ENCODE measurements around the gene CPNE4.

The CPNE4 gene

DNA sequence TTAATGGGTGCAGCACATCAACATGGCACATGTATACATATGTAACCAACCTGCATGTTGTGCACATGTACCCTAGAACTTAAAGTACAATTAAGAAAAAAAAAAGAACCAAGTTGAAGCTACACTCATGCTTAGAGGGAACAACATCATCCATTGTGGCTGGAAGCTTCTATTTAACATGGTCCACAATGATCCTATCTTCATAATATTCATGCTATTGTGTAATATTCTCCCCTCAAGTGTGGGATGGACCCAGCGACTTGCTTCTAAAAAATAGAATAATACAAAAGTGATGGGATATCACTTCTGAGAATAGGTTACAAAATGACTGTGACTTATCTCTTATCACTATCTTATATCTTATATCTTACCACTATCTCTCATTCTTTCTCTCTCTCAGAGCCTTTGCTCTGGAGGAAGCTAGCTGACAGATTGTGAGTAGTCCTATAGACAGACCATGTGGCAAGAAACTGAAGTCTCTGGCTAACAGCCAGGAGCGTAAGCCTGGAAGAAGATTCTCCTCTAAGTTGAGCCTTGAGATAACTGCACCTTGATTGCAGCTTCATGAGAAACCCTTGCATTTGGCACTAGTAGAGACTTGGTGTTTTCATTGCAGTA is 333.6 kb downstream of the CPNE4 start:
- DNase-seq (ENCODE audit: low read depth in 2 of 2), result no peak

GRCh38 chr3:131699001-131699400 is 335.8 kb downstream of the CPNE4 start:
- DNase-seq (ENCODE audit: low read depth in 2 of 2), result no peak

DNA sequence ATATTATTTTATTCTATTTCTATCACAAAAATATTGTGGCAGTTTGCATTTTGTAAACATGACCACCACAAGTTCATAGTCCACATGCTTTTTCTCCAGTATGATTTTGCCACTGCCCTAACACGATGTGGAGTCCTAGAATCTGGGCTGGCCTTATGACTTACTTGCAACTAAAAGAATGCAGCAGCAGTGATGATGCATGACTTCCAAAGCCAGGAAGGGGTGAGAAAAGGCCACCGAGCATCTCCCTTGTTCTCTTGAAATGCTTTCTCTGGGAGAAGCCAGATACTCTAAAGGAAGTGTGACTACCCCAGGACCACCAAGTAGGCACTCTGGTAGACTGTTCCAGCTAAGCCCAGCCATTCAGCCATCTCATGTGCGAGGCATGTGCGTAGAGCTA is 340.4 kb downstream of the CPNE4 start:
- no peak for DNase-seq (ENCODE audit: low read depth in 2 of 2)

- no peak for DNase-seq (ENCODE audit: low read depth in 2 of 2)
These were observed 342.5 kb downstream of the CPNE4 start for GRCh38 chr3:131692356-131692755.

DNA sequence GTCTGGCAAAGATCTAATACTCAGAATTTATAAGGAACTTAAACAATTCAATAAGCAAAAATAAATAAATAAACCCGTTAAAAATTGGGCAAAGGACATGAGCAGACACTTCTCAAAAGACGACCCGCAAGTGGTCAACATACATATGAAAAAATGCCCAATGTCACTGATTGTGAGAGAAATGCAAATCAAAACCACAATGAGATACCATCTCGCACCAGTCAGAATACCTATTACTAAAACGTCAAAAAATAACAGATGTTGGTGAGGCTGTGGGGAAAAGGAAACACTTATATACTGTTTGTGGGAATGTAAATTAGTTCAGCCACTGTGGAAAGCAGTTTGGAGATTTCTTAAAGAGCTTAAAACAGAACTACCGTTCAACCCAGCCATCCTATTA is 344.0 kb downstream of the CPNE4 start:
- DNase-seq (ENCODE audit: low read depth in 2 of 2), result no peak

- no peak for DNase-seq (ENCODE audit: low read depth in 2 of 2)
These were observed 346.4 kb downstream of the CPNE4 start for GRCh38 chr3:131688370-131688769.

DNA sequence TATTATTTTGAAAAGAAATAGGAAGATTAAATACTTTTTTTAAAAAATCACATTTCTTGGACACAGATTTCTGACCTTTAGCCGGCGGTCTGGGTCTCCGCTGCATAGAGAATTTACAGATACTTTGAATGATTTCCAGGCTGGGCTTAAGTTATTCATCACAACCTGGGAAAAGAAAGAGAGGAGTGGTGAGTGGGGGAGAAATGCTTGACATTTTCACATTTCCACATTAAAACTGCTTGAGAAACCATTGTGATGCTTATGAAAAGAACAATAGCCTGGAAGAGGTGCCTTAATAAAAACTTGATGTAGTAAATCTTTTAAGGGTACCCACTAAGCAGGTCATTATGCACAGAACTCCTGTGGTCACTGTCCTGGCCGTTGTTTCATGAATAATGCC is 365.2 kb downstream of the CPNE4 start:
- no peak for DNase-seq (ENCODE audit: low read depth in 2 of 2)

DNA sequence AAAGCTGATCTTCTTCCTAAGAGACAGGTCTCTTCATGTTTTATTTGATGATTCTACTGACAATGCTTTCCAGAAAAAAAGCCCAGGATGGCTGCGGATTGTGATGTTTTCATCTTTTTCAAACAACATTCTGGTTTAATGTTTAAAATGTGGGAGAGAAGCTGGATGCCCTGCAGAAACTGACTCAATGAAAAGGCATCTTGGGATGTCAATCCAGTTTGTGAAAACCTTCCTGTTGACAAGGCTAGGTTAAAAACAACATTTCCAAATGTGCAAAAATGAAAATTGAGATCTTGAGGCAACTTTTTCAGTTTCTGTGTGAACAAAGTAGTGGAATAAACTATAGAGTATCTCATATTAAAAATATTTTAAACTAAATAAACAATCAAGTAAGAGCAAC is 376.0 kb downstream of the CPNE4 start:
- no peak for DNase-seq (ENCODE audit: low read depth in 2 of 2)

GRCh38 chr3:131658115-131658514 is 376.7 kb downstream of the CPNE4 start:
- DNase-seq (ENCODE audit: low read depth in 2 of 2), result no peak

DNA sequence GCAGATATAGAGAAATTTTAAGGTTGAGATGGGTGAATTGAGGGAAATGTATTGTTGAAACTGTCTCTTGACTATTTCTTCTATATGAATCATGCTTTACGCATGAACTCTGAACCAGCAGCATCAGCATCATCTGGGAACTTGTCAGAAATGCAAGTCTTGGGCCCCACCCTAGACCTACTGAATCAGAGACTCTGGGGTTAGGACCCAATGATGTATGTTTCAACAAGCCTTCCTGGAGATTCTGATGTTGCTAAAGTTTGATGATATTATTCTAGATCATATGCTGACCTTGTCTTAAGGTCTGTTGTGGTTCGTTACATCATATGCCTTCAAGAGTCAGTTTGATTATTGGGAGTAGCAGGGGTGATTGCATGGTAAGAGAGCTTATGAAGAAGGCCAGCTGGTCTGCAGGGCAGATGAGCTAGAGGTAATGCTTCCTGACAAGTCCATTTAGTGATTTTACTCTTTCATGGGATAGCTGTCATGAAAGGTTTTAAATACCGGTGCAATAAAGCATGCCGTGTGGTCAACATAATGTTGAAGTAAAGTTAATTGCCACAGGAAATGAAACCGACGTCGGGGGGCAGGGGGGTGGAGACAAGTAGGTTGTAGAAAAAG is 379.6 kb downstream of the CPNE4 start:
- DNase-seq (ENCODE audit: low read depth in 2 of 2), result no peak

DNA sequence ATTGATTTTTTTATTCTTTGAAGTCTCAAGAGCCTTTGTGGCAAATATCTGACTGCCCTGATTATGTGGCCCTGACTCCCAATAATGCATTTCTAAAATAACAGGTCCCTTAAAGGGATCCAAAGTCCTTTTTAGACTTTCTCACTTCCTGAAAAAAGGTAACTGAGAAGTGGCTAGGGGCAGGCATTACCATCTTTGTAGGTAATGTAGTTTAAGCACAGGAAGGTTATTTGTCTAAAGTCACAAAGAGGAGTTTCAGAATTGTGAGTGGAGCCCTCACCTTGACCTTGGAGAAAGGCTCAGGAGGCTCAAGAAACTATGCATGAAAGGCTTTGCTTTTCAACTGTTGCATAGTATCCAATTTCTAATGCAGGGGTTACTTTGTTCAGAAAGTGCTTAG is 389.2 kb downstream of the CPNE4 start:
- no peak for DNase-seq (ENCODE audit: low read depth in 2 of 2)

GRCh38 chr3:131636266-131636775 is 398.5 kb downstream of the CPNE4 start:
- no peak for DNase-seq (ENCODE audit: low read depth in 2 of 2)

DNA sequence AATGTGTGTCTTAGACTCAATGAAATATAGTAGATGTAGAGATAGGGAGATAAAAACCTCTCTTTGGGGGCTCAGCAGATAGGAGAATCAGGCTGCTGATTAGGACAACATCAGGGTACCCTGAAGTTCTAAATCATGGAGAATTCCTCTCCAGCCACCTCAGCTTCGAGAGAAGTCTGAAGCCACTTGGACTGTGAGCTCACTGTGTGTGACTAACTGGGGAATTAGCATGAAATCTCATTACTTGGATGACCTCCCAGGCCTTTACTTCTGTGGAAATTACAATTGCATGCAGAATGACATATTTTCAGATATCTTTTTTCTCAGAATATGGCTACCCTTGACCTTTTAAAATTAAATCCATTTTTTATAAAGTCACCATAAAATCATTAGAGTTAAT is 404.0 kb downstream of the CPNE4 start:
- DNase-seq (ENCODE audit: low read depth in 2 of 2), result no peak

DNA sequence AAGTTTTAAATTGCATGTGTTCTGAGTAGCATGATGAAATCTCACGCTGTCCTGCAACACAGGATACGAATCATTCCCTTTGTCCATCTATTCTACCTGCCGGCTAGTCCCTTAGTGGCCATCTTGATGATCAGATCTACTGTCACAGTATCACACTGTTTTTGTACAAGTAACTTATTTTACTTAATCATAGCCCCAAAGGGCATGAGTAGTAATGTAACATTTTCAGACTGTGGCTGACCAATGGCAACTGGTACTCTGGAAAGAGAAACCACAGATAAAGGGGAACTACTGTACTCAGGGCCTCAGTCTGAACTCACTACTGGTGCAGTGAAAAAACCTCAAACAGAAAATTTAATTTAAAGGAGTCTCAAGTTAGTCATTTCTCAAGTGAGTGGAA is 404.7 kb downstream of the CPNE4 start:
- DNase-seq (ENCODE audit: low read depth in 2 of 2), result no peak

- DNase-seq (ENCODE audit: low read depth in 2 of 2), result no peak
These were observed 411.4 kb downstream of the CPNE4 start for GRCh38 chr3:131623431-131623830.

DNA sequence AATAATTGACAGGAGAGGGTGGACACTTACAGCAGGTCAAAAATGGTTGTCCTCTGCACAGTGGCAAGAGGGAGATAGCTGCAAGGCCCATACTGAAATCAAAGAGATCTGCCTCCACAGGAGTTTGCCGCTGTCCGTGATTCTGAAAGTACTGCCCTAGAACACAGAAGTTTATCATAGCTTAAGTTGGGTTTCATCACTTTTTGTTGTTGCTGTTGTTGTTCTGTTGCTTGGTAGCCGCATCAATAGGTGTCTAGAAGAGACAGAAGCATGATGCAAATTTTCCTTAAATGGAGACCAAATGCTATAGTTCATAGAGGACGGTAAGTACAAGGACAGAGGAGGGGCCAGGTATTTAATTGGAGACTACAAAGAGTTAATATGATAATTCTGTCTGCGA is 412.1 kb downstream of the CPNE4 start:
- DNase-seq (ENCODE audit: low read depth in 2 of 2), result no peak

GRCh38 chr3:131620977-131621376 is 413.8 kb downstream of the CPNE4 start:
- DNase-seq (ENCODE audit: low read depth in 2 of 2), result no peak

DNA sequence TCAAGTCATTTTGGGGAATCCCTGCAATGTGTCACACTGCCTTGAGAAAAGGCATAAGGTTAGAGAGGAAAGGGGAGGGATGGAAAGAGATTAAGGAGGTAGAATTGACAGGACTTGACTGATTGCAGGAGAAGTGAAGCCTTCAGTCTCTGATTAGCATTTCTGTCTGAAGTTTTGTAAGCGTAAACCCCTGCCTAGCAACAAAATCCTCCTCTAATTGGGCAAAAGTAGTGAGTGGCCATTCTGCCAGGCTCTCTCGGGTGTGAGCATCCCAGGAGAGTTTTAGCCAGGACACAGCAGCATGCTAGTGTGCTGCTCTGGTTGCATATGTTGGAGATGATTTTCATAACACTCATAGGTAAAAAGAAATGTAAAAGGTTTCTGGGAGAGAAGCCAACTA is 415.0 kb downstream of the CPNE4 start:
- no peak for DNase-seq (ENCODE audit: low read depth in 2 of 2)

DNA sequence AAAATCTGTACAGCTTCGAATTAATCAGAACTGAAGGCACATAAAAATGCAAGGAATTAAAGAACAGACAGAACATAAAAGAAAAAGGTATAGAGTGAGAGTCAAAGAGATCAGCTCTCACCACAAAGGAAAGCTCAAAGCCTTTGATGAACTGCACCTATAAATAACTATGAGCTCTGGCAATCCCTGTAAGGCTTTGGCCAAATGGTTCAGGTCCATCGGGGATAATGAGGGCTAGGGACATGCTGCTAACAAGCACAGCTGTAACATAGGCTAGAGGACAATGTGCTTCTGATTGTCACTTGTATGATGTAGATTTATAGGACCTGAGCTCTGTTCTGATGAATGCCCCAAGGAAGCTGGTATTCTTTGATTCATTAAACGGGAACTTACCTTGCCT is 418.1 kb downstream of the CPNE4 start:
- DNase-seq (ENCODE audit: low read depth in 2 of 2), result no peak

DNA sequence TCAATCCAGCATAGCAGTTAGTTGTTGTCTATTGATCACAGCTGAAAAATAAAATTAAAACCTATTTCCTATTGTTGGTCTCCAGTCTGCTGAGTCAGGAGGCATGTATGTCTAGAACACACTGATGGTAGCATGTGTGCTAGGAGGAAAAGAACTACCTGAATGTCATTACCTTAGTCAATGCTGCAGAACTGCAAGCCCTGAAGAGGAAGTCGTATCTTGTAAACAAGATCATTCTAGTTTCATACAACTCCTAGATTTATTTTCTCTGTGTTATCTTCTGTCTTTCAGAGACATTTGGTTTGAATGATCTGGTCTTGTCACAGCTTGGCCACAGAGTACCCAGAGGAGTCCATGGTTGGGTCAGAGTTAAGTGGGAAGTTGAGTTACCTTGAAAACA is 422.1 kb downstream of the CPNE4 start:
- DNase-seq (ENCODE audit: low read depth in 2 of 2), result no peak

GRCh38 chr3:131610174-131610573 is 424.6 kb downstream of the CPNE4 start:
- no peak for DNase-seq (ENCODE audit: low read depth in 2 of 2)

- DNase-seq (ENCODE audit: low read depth in 2 of 2), result no peak
These were observed 426.1 kb downstream of the CPNE4 start for GRCh38 chr3:131608741-131609140.

DNA sequence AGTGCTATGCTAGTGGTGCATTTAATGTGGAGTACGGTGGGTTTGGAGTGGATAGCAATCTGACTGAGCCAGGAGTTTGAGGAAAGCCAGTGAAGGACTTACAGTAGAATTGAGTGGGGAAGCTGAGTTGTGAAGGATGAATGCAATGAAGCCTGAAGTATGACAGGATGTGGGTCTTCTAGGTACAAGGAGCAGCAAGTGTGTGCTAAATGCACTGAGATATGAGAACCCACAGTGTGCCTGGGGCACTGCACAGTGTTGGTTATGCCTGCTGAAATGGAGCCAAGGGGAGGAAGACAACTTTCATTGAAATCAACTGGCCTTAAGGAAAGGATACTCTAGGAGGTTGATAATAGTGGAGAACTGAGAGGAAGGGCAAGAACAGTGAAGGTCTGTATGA is 426.5 kb downstream of the CPNE4 start:
- no peak for DNase-seq (ENCODE audit: low read depth in 2 of 2)

GRCh38 chr3:131605916-131606315 is 428.9 kb downstream of the CPNE4 start:
- DNase-seq (ENCODE audit: low read depth in 2 of 2), result no peak
